Islet precursor cell (in vitro differentiated cells): Measurements from ENCODE around the gene MLLT10.
"Not testable (repeated sequence)": the region's sequence is repeated elsewhere in the genome, so short reads cannot be mapped to it uniquely, and the experiment has no call there.

Source experiments
- DNase-seq: peaks from one replicate; pipeline ENCODE4 v3.0.0-alpha.2; 2018

MLLT10 gene

DNA sequence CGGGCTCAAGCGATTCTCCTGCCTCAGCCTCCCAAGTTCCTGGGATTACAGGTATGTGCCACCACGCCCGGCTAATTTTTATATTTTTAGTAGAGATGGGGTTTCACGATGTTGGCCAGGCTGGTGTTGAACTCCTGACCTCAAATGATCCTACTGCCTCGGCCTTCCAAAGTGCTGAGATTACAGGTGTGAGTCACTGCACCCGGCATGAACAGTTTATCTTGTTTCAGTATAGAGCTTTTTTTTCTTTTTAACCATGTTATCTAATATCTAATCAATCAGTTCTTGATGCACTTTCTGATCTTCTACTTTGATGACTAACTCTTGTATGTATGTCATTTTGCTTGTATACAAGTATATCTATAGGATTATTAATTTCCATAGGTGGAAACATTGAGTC lies 54.1 kb downstream of the MLLT10 start:
- DNase-seq = not testable (repeated sequence)

DNA sequence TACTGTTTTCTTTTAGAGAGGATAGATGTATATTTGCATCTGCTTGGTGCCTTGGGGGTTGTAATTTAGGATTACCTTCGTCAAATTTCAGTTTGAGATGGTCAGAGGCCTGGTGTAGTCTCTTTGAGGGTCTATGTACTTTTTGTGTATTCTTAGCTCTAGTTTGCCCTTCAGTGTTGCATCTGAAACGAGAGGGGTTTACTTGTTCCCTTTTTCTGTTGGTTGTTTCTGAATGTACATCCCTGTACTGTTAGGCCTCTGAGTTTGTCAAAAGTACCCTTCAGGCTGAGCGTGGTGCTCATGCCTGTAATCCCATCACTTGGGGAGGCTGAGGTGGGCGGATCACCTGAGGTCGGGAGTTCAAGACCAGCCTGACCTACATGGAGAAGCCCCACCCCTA lies 60.0 kb downstream of the MLLT10 start:
- DNase-seq = no peak

DNA sequence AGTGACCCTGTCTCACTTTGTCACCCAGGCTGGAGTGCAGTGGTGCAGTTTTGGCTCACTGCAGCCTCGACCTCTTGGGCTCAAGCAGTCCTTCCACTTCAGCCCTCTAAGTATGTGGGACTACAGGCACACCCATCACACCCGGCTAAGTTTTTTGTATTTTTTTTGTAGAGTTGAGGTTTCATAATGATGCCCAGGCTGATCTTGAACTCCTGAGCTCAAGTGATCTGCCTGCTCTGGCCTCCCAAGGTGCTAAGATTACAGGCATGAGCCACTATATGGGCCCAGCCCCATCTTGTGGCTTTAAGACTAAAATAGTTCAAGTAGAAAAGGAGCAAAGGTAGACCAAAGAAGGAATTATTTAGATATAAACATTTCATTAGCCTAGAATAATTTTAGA lies 65.5 kb downstream of the MLLT10 start:
- no peak for DNase-seq

DNA sequence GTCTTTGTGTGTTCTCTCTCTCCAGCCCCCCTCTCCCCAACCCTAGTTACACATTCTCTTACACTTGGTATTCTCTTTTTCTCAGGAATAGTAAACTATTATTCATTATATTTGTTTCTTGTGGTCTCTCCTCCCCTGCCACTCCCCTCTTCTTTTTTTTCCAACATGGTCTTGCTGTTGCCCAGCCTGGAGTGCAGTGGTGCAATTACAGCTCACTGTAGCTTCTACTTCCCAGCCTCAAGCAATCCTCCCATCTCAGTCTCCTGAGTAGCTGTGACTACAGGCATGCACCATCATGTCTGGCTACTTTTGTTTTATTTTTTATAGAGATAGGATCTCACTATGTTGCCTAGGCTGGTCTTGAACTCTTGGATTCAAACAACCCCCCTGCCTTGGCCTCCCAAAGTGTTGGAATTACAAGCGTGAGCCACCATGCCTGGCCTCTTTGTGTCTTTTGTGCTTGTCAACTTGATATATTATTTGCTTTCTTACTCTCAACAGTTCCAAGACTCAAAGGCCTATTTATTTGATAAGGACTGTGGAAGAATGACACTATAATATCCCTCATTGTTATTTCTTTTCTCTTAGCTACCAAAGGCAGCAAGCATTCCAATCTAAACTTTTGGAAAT lies 66.9 kb downstream of the MLLT10 start:
- DNase-seq = no peak

DNA sequence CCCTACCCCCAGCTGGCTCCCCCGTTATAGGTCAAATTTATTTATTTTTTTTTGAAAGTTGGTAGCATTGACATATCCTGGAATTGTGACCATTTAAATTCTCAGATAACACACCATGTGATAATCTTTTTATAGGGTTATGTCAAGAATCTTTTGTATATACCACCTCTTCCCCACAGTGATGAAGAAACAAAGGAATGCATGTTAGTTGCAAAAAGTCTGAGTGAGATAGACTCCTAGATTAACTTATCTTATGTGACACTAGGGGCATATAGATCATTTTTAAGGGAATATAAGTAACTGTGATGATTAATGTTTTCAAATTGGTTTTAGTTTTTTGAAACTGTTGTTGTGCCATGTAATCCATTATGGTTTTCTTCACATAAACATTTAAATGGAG lies 68.3 kb downstream of the MLLT10 start:
- DNase-seq = no peak

DNA sequence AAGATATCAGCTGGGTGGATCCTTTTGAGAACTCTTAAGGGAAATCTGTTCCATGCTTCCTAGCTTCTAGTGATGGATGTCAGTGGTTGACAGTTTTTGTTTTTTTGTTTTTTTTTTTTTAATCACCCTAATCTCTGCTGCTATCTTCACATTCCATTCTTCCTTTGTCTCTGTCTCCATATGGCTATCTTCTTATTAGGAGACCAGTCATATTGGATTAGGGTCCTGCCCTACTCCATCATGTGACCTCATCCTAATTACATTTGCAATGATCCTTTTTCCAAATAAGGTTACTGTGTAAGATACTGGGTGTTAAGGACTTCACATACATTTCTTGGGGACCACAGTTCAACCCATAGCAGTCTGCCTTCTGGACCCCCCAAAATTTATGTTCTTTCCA lies 69.7 kb downstream of the MLLT10 start:
- DNase-seq = no peak

DNA sequence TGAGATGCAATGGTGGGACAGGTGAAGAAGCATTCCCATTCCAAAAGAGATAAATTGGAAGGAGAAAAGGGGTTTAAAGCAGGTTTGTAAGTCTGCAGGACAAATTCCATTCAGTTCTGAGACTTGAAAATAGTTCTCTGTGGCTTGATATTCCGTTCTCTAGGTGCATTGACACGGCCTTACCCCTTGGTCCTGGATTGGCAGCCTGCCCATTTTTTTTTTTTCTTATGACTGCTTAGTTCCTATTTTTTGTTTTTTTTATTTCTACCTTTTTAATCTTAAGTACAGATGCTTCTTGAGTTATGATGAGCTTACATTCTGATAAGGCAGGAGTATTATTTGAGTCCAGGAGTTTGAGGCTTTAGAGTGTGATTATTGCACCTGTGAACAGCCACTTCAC lies 70.6 kb downstream of the MLLT10 start:
- DNase-seq = no peak

DNA sequence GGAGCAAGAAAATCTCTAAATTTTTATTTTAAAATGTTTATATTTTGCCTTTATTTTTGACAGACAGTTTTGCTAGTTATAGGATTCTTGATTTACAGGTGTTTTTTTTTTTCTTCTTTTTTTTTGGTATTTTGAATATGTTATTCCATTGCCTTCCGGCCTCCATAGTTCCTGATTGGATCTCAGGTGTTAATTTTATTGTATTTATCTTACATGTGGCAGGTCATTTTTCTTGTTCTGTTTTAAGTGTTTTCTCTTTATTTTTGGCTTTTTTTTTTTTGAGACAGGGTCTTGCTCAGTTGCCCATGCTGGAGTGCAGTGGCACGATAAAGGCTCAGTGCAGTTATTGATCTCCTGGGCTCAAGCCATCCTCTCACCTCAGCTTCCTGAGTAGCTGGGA lies 73.9 kb downstream of the MLLT10 start:
- DNase-seq = no peak

DNA sequence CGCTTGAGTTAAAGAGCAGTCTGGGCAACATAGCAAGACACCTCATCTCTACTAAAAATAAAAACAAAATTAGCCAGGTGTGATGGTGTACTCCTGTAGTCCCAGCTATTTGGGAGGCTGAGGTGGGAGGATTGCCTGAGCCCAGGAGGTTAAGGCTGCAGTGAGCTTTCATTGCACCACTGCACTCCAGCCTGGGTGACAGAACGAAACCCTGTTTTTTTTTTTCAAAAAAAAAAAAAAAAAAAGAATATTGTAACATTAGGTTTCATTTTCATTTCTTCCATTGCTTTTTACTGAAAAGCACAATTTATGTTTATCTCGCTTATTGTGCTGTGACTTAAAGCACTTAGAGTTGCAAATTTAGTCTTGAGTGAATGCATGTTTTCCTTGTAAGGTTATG lies 80.0 kb downstream of the MLLT10 start:
- DNase-seq = no peak

DNA sequence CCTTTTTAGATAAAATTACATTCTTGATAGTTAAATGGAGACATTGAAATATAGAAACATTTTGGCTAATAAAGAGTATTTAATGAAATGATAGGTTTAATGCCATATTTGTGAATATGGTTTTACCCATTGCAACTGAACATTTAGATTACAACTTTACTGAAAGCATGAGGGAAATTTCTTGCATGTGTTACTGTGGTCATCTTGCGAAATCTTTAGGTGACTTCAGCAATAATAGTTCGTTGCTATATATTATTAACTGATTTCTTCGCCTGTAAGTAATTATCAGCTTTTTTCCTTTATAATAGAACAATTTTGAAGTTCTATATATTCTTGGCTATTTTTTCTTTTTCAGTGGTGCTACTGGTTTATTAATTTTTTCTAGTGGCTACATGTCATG lies 83.2 kb downstream of the MLLT10 start:
- no peak for DNase-seq

DNA sequence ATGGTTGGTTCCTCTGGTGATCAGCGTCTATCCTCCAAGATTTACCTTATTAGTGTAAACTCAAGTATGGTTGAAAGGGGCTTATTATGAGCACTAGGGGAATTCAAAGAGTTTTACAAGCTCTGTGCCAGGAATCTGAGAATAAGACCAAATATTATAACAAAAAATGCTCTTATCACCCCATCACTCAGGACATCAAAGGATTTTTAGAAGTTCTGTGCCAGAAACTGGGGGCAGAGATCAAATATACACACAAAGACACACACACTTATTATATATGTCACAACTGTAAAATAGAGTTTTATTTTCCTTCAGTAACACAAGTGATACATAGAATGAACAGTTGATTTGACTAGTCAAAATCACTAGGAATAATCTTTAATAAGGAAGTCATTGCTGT lies 89.3 kb downstream of the MLLT10 start:
- DNase-seq = no peak

DNA sequence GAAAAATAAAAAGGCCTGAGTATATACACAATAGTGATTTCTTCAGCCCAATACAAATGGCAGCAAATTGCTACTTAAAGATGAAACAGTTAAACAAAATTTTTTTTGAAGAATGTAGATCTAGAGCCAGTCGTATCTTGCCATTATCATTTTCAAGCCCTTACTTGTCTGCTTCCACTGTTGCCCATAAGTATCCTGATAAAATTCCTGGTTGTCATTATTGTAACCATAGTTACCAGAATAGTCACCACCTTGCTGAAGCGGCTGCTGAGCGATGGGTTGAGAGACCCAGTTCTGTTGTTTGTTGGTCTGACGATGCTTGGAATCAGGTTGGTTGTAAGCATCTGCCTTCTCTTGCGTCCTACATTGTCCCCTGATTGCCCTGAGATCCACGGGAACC lies 90.4 kb downstream of the MLLT10 start:
- DNase-seq = not testable (repeated sequence)

DNA sequence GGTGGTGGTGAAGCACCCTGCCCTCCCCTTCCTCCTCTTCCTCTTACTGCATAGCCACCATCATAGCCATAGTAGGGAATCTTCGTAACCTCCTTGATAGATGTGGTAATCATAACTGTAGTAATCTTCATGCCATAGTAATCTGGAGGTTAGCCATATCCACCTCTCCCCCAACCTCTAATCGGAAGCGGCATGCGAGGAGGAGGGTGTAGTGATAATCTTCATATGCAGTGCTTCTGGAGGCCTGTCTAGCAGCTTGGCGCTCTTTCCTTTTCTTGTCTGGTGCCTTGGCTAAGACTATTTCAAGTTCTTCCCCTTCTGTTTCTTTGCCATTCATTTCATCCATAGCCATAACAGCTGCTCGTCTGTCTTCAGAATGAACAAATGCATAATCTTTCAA lies 90.9 kb downstream of the MLLT10 start:
- no peak for DNase-seq

DNA sequence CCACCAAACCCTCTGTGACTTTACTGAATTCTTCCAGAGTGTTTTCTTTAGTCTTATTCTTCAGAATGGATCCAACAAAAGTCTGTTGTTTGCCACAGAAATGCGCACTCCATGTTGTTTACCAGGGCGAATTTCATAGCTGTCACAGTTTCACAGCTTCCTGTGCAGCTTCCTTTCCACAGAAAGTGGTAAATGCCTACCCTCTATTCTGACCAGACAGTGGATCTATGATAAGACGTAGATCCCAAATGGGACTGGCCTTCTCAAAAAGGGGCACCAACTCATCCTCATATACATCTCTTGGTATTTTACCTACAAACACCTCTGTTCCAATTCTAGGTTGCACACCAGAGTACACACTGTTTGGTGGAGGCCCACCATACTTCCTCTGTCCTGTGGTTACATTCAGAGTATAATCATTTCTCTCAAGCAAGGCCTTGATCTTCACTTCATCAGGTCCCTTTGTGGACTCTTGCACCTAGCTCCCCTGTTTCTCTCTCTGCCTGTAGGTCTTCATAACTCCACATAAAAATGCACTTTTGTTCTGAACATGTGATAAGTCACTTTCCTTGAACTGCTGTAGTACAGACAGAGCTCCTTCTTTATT lies 91.7 kb downstream of the MLLT10 start:
- DNase-seq = no peak

DNA sequence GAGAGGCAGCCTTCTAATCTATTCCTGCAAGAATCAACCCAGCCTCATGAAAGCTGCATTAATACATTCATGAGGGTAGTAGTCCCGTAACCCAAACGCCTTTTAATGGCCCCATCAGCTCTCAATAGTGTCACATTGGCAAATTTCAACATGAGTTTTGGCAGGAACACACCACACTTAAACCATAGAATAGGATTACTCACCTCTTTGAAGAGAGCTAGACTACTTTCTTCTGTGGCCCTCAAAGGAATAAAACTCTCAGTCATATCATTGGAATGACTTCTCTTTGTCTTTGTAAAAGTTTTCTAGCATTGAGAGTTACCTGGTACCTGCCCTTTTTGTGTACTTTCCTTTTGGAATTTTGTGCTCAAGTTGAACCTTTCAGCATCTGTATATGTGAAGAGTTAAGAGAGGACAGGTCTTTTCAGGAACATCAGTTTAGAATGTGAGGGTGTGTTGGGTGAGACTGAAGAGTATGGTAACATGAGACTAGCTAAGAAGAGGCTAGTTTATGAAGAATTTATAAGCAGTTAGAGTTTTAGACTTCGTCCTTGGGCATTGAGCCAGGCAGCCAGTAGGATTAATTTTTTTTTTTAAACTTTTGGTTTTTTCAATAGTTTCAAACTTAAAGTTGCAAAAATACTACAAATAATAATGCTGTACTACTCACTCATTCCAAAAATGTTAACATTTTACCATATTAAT lies 92.6 kb downstream of the MLLT10 start:
- DNase-seq = no peak

DNA sequence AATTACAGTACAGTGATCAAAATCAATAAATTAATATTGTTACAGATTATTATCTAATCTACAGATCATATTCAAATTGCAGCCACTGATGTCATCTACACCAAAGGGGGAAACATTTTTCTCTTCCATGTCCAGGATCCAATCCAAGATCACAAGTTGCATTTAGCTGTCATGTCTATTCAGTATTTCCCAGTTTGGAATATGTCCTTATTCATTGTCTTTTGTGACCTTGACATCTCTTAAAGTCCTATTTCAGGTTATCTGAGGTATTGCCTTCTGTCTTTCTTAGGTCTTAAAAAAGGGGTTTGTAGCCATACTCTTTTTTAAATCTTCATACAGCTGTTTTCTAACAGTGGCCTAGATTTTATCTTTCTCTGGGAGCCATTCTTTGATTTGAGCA lies 93.3 kb downstream of the MLLT10 start:
- DNase-seq = no peak

DNA sequence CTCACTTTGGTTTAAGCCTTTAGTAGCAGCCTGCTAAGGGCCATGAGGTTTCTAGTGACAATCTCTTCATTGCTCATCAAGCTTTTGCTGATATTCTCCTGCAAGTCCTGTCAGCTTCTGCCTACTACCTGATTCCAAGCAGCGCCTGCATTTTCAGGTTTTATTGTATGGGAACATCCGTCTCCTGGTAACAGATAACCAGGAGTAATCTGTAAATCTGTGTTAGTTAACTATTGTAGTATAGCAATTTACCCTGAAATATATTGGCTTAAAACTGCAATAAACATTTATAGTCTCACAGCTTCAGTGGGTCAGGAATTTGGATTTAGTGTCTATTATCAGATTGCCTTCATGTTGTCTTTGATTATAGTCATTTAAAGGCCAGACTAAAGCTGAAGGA lies 94.0 kb downstream of the MLLT10 start:
- no peak for DNase-seq

DNA sequence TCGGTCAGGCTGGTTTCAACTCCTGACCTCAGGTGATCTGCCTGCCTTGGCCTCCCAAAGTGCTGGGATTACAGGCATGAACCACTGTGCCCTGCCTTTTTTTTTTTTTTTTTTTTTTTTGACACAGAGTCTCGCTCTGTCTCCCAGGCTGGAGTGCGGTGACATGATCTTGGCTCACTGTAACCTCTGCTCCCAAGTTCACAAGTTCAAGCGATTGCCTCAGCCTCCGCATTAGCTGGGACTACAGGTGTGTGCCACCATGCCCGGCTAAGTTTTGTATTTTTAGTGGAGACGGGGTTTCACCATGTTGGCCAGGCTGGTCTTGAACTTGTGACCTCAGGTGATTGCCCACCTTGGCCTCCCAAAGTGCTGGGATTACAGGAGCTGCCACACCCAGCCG lies 94.6 kb downstream of the MLLT10 start:
- DNase-seq = not testable (repeated sequence)

DNA sequence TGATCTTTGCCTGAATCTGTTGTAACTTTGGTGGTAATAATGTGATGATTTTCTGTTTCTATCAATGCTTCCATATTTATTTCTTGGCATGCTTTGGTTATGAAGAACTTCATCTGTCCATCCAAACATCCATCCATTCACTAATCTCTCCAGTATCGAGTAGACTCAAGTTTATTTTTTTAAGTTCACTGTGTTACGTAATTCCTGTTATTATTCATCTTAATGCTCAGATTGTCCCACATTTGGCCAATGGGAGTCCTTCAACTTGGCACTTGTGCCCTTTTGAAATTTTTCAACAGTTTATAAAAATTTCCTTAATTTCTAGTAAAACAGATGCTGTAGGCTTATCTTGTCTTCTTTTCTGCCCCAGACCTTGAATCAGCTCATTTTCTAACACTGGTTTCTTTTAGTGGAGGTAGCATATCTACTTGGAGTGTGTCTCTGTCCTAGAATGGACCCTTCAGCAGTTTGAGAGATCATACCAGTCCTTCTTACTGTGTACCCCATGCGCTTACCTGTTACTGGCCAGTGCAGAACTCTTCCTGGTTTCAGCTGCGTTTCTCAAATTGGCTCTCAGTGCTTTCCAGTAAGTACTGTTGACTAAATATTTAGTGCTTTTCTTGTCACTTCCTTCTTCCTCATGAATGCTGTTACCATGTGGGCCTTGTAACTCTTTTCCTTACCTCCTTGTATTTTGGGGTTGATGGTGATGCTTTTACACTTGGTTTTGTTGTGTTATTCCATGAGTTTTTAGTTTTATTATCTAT lies 100.8 kb downstream of the MLLT10 start:
- no peak for DNase-seq

DNA sequence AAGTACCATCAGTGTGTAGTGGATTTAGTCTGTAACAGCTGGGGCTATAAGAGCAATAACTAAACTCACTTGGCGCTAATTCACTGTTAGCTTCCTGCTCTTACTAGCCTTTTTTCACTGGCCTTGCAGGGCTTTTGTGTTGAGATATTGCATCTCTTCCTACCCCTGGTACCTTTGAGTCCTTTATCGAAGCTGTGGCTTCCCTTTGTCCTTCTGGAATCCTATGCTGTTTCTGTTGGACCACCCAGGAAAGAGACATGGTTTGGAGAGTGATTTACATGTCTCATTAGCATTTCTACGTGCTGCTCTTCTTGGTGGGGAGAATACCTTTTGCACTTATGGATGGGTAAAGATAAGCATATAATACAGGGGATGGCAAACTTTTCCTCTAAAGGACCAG lies 103.8 kb downstream of the MLLT10 start:
- no peak for DNase-seq

DNA sequence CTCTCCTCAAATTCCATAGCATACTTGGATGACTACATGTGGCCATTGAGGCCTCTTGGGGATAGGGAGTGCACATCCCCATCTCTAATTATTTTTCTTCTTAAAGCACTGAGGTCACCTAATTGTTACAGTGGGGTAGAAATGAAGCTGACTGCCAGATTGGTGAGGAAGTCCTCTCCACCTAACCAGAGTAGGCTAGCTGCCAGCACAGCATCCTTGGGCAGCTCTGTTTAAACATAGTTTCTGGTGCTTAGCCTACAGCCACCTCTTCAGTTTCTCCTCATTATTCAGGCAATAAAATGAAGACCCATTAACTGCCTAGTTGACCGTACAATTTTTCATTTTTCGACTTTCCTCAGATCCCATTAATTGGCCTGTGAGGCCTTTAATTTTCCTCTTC lies 104.6 kb downstream of the MLLT10 start:
- DNase-seq = no peak

DNA sequence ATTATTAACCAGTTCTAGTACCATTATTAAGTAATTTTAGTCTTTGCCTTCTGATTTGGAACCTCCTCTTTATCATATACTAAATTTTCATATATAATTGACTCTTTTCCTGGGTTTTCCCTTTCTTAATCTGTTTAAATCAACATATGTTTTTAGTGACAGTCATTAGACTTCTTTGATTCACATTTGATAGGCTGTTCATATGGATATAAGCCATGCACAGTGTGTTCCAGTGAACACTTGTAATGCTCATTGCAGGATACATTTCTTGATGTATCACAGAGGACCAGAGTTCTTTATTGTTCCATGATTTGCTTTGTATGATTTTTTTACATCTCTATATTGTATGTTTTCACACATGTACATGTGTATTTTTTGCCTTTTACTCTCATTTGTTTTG lies 114.0 kb downstream of the MLLT10 start:
- no peak for DNase-seq

DNA sequence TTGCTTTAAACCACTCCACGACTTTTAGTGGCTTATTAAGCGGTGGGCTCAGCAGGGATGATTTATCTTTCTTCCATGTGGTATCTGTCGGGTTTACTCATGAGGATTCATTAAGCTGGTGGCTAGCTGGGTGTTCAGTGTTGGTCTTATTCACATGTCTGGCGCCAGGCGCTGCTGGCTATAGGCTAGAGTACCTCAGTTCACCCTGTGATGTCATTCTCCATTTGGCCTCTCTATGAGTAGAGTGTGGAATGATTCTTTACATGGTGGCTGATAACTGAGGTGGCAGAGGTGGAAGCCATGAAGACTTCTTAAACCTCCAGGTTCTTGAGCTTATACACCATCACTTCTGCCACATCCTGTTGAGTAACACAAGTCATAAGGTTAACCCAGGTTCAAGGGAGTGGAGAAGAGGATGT lies 115.4 kb downstream of the MLLT10 start:
- DNase-seq = no peak

DNA sequence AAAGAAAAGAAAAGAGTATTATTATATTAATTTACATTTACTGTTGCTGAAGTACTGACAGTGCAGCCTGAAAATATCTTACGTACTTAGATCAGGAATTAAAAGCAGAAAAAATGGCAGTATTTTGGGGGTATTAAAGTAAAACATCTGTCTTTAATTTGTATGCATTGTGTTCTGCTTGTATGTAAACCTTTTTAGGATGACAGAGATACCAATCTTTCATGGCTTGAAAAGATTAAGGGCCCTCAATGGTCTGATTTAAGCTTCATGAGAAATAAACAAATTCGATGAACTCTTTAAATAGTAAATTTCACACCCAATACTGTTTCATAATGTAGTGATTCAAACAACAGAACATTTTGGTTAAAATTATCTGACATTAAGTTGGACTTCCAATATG lies 116.3 kb downstream of the MLLT10 start:
- no peak for DNase-seq
